Sigmoid colon (tissue), 4 donors: ENCODE measurements around the gene CHMP2A.

Source experiments
- CTCF ChIP-seq, 4 experiments: fragments of 450-650 bp in 3 of 4; fragments of 200-600 bp in 1 of 4; IDR thresholded peaks; one replicate each; pipeline ENCODE4 v1.5.1; 2016 to 2019; ENCODE audit warnings: antibody characterized with exemption in 4 of 4, mild to moderate bottlenecking in 3 of 4, moderate library complexity in 2 of 4
- POLR2A ChIP-seq, 2 donors: fragments of 450-650 bp; IDR thresholded peaks; one replicate each; pipeline ENCODE4 v1.6.1; 2016; ENCODE audit warnings: antibody characterized with exemption in 2 of 2, mild to moderate bottlenecking in 2 of 2, moderate library complexity in 2 of 2
- POLR2AphosphoS5 ChIP-seq, 4 donors: sonication (generic); formaldehyde crosslinking; IDR thresholded peaks; one replicate each; pipeline ENCODE4 v1.6.1; 2017; ENCODE audit warnings: antibody characterized with exemption in 4 of 4

- TF ChIP-seq CTCF (IDR thresholded peaks at IDR 0.05): no peak
- no peak for TF ChIP-seq POLR2A (IDR thresholded peaks at IDR 0.05)
- TF ChIP-seq POLR2AphosphoS5 (IDR thresholded peaks at IDR 0.05): peak in 1 of 4 donors; percentile 9
These were observed 43.3 kb downstream of the CHMP2A start, which contains the start of gene SLC27A5 for GRCh38 chr19:58511353-58512208.
